ENCODE measurements around the gene SLC27A3.

SLC27A3 gene

DNA sequence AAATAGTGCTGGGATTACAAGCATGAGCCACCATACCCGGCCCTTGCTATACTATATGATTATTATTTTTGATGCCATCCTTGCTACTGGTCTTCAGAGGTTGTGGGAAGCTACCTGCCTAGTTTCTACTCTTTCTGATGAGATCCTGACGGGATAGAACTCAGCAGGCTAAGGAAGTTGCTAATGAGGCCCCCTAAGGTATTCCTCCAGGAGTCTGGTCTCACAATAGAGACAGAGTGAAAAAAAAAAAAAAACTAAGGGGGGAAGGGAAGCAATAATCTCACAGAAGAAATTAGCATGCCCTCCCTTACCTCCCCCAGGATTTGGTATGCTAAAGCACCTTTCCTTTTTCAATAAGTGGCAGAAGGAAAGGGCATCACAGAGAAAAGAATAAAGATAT is 29.8 kb upstream of the SLC27A3 start:
- peaks cover 85% of the 10 kb centered on the region for H3K36me3 ChIP-seq (ENCODE audit: control insufficient read depth, insufficient read depth, low read length)
- no CpG with 5 or more reads among the region's 2 CpGs for WGBS, 2 experiments (ENCODE audit: insufficient coverage in 2 of 2)

DNA sequence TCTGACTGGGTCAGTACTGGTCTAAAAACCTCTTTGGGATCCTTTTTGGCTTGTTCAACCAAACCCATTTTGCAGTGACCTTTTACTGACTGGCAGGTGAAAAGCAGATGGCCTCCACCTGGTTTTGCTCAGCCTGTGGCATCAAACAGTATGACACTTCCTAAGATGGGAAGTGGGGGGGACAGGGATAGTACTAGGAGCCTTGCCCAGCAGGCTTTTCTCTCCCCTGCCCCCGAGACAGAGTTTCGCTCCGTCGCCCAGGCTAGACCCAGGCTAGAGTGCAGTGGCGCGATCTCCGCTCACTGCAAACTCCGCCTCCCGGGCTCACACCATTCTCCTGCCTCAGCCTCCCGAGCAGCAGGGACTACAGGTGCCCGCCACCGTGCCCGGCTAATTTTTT is 29.0 kb upstream of the SLC27A3 start:
- peaks cover 85% of the 10 kb centered on the region for H3K36me3 ChIP-seq (ENCODE audit: control insufficient read depth, insufficient read depth, low read length)
- H3K4me1 ChIP-seq (ENCODE audit: control insufficient read depth, insufficient read depth, low read length, poor library complexity, severe bottlenecking), result peaks cover 10% of the 10 kb centered on the region
- H3K9me3 ChIP-seq (ENCODE audit: control insufficient read depth, low read length), result no peaks in the 10 kb centered on the region
- no peak overlapping the region for H3K4me3 ChIP-seq (ENCODE audit: extremely low read depth, insufficient read depth, low read length, poor library complexity, severe bottlenecking)
- WGBS, 2 experiments (ENCODE audit: insufficient coverage in 2 of 2), result 86 to 89% methylated on average over 5 to 10 of the region's 13 CpGs
- no peak overlapping the region for H3K27ac ChIP-seq (ENCODE audit: low read depth, low read length, severe bottlenecking)

More for the DNA sequence above, 29.8 kb upstream of the SLC27A3 start:
- H3K27ac ChIP-seq (ENCODE audit: low read depth, low read length, severe bottlenecking), result no peak overlapping the region
- no peak overlapping the region for H3K4me3 ChIP-seq (ENCODE audit: extremely low read depth, insufficient read depth, low read length, poor library complexity, severe bottlenecking)
- peaks cover 9% of the 10 kb centered on the region for H3K4me1 ChIP-seq (ENCODE audit: control insufficient read depth, insufficient read depth, low read length, poor library complexity, severe bottlenecking)
- no peaks in the 10 kb centered on the region for H3K9me3 ChIP-seq (ENCODE audit: control insufficient read depth, low read length)

DNA sequence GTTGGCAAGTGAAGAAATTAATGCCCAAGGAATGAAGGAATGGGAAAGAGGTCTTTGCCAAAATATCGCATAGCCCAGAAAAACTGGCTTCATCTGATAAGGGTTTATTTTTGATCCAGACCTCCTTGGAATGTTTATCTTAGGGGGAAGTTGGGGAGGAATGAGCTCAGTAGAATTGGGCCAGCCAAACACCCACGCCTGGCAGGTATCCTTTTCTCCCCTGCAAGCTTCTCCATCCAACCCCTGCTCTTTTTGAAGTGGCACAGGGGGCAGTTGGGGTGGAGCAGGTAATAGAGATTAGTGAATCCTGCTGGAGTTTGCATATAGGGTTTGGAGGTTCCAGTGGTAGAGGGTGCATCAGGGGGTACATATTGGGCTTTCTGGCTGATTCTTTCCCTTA is 26.3 kb upstream of the SLC27A3 start:
- H3K4me3 ChIP-seq (ENCODE audit: extremely low read depth, insufficient read depth, low read length, poor library complexity, severe bottlenecking), result no peak overlapping the region
- H3K9me3 ChIP-seq (ENCODE audit: control insufficient read depth, low read length), result no peaks in the 10 kb centered on the region
- H3K27ac ChIP-seq (ENCODE audit: low read depth, low read length, severe bottlenecking), result no peak overlapping the region
- WGBS, 2 experiments (ENCODE audit: insufficient coverage in 2 of 2), result 100% methylated on average over 1 of the region's 2 CpGs
- peaks cover 13% of the 10 kb centered on the region for H3K4me1 ChIP-seq (ENCODE audit: control insufficient read depth, insufficient read depth, low read length, poor library complexity, severe bottlenecking)
- peaks cover 88% of the 10 kb centered on the region for H3K36me3 ChIP-seq (ENCODE audit: control insufficient read depth, insufficient read depth, low read length)

DNA sequence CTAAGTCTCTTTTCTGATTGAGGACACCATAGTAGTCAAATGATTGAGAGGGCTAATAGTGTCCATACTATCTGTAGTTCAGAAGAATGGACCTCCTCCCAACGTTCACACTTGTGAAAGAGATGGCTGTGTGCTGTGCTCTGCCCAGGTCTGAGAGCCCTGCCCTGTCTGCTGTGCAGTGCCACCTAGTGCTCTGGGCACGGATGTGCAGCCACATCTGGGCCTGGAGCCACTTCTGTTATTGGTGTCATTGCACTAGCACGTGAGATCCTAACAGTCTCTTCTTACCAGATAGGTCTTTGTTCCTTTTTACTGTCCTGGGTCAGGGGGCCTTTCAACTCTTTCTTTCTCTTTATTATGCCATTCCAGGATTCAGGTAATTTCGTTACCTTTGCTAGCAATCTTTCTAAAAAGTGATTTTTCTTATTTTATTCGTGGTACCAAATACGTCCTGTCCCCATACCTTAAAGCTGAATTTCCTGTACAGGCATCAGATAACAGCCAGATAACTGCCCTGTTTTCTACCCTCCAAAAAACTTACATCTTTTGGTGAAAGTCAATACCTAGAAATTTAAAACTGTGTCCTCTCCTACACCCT is 25.7 kb upstream of the SLC27A3 start:
- peak overlapping the region; percentile 23 for H3K27ac ChIP-seq (ENCODE audit: low read depth, low read length, severe bottlenecking)
- peaks cover 13% of the 10 kb centered on the region for H3K4me1 ChIP-seq (ENCODE audit: control insufficient read depth, insufficient read depth, low read length, poor library complexity, severe bottlenecking)
- no peak overlapping the region for H3K4me3 ChIP-seq (ENCODE audit: extremely low read depth, insufficient read depth, low read length, poor library complexity, severe bottlenecking)
- 48 to 61% methylated on average over 4 to 6 of the region's 6 CpGs for WGBS, 2 experiments (ENCODE audit: insufficient coverage in 2 of 2)
- no peaks in the 10 kb centered on the region for H3K9me3 ChIP-seq (ENCODE audit: control insufficient read depth, low read length)
- peaks cover 88% of the 10 kb centered on the region for H3K36me3 ChIP-seq (ENCODE audit: control insufficient read depth, insufficient read depth, low read length)

DNA sequence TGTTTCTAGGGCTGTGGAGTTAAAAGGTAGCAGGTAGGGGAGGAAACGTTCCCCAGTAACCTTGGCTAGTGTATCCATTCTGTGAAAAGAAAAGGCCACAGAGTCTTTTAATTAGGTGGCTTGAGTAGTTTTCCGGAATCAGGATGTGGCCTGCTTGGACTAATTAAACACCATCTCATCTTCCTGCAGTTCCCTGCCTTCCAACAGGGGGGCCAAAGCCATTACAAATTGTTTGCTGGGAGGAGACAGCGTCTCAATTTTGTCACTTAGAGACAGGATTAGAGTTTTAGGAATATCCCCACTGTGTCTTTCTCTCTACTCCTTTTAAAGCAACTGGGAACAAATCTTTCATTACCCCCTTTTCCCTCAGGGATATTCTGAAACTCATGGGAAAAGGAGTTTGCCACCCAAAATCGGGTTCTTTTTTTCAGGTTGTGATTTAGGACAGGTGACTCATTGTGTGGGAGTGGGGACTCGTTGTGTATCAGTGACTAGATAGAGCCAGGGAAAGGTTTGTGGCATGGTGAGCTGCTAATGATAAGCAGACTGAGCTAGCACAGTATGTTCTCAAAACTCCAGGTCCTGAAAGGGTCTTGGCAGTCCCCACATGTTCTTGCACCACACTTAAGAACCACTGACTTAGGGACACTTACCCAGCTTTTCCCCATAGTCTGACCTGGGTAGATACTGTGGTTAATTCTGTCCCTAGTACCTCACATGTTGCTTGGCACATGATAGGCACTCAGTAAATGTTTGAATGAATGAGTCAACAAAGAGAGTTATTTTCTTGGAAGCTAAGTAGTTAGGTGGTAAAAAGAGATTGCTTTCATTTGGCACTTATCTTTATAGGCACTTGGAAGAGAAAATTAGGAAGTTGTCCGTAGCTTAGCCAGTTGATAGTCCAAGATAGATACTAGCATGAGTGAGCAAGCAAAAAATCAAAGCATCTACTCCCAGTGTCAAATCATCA is 24.9 kb upstream of the SLC27A3 start:
- H3K9me3 ChIP-seq (ENCODE audit: control insufficient read depth, low read length), result no peaks in the 10 kb centered on the region
- H3K4me1 ChIP-seq (ENCODE audit: control insufficient read depth, insufficient read depth, low read length, poor library complexity, severe bottlenecking), result peaks cover 13% of the 10 kb centered on the region
- WGBS, 2 experiments (ENCODE audit: insufficient coverage in 2 of 2), result 81 to 87% methylated on average over 4 of the region's 6 CpGs
- H3K4me3 ChIP-seq (ENCODE audit: extremely low read depth, insufficient read depth, low read length, poor library complexity, severe bottlenecking), result no peak overlapping the region
- peaks cover 90% of the 10 kb centered on the region for H3K36me3 ChIP-seq (ENCODE audit: control insufficient read depth, insufficient read depth, low read length)
- peak overlapping the region; percentile 23 for H3K27ac ChIP-seq (ENCODE audit: low read depth, low read length, severe bottlenecking)

DNA sequence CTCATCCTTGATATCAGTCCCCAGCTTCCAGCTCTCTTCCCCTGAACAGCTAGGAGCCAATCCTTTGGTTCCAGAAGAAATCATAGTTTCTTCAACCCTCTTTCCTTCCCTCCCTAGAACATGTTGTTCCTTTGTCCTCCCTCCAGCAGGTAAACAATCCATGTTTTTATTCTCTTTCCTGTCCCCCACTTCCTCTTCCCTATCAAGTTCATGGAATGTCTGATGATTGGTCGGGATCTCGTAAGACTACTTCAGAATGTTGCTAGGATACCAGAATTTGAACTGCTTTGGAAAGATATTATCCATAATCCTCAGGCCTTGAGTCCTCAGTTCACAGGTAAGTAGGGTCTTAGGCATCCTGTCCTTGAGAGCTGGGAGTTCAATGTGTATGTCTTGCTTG is 23.1 kb upstream of the SLC27A3 start:
- whole genome bisulfite sequencing, 2 experiments (ENCODE audit: insufficient coverage in 2 of 2), result 100% methylated on average over 2 of the region's 2 CpGs; no CpG with 5 or more reads in 1 of the 2 experiments
- H3K27ac ChIP-seq (ENCODE audit: low read depth, low read length, severe bottlenecking), result peak overlapping the region; percentile 6
- peaks cover 87% of the 10 kb centered on the region for H3K36me3 ChIP-seq (ENCODE audit: control insufficient read depth, insufficient read depth, low read length)
- peaks cover 17% of the 10 kb centered on the region for H3K4me1 ChIP-seq (ENCODE audit: control insufficient read depth, insufficient read depth, low read length, poor library complexity, severe bottlenecking)
- H3K9me3 ChIP-seq (ENCODE audit: control insufficient read depth, low read length), result no peaks in the 10 kb centered on the region
- H3K4me3 ChIP-seq (ENCODE audit: extremely low read depth, insufficient read depth, low read length, poor library complexity, severe bottlenecking), result no peak overlapping the region

DNA sequence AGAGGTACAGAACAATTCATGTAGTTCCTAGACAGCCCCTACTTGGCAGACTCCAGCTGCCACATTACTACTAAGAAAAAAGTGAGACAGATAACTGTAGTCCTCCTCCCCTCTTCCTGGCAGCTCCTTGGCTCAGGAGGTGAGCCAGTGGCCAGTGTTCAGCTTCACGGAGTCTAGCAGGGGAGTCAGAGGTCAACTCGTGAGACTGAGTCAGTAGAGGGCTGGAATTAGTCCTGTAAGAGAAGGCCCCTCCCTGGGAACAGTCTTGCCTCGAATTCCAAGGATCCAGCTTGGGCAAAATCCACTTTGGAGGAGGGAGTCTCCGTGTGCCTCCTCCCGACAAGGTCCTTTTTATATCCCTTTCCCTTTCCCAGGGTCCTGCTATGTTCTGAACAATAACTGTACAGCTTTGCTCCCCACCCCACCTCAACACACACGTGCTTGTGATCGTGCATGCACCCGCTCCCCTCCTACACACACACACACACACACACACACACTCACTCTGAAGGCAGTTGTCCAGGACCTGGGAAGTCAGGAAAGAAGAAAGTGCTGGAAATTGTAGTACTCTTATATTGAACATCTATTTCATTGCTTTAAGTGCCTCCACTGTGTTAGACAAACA is 22.5 kb upstream of the SLC27A3 start:
- H3K36me3 ChIP-seq (ENCODE audit: control insufficient read depth, insufficient read depth, low read length), result peaks cover 87% of the 10 kb centered on the region
- H3K27ac ChIP-seq (ENCODE audit: low read depth, low read length, severe bottlenecking), result peak overlapping the region; percentile 6
- H3K9me3 ChIP-seq (ENCODE audit: control insufficient read depth, low read length), result no peaks in the 10 kb centered on the region
- peaks cover 22% of the 10 kb centered on the region for H3K4me1 ChIP-seq (ENCODE audit: control insufficient read depth, insufficient read depth, low read length, poor library complexity, severe bottlenecking)
- no peak overlapping the region for H3K4me3 ChIP-seq (ENCODE audit: extremely low read depth, insufficient read depth, low read length, poor library complexity, severe bottlenecking)
- 92 to 100% methylated on average over 4 to 5 of the region's 8 CpGs for WGBS, 2 experiments (ENCODE audit: insufficient coverage in 2 of 2)

DNA sequence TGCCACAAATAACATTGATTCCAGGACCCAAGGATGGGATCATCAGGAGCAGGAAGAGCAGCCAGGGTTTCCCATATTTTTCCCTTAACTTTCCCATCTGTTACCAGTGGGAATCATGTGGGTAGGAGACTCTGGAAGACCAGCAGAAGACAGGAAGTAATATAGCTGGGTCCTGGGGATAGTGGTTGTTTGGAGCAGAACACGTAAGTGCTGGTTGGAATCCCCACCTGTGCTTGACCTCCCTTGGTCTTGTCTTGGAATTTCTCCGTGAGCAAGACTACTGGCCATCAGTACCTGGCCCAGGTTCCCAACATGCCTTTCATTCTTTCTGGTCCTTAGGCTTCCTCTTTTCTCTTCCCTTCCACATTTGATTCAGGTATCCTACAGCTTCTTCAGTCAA is 20.9 kb upstream of the SLC27A3 start:
- peaks cover 92% of the 10 kb centered on the region for H3K36me3 ChIP-seq (ENCODE audit: control insufficient read depth, insufficient read depth, low read length)

DNA sequence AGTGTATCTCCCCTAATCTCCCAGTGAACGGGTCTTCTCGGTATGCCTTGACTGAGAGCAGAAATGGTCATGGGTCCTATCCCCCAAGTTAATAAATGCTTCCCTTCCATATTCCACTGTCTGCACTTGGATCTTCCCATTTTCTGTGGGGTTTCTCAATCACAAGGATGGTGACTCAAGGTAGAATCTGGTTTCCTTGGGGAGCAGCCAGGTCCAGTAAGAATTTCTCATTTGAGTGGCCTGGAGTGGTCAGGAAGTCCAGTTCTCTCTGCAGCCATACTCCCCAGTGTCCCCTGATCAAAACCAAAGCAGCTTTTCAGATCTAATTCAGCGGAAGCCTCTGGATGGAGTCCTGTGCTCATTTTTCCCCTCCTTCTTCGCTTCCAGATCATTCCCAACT is 14.8 kb upstream of the SLC27A3 start:
- no peak overlapping the region for H3K4me3 ChIP-seq (ENCODE audit: extremely low read depth, insufficient read depth, low read length, poor library complexity, severe bottlenecking)
- peaks cover 22% of the 10 kb centered on the region for H3K4me1 ChIP-seq (ENCODE audit: control insufficient read depth, insufficient read depth, low read length, poor library complexity, severe bottlenecking)
- 91 to 95% methylated on average over 3 of the region's 4 CpGs for WGBS, 2 experiments (ENCODE audit: insufficient coverage in 2 of 2)
- no peak overlapping the region for H3K27ac ChIP-seq (ENCODE audit: low read depth, low read length, severe bottlenecking)
- H3K36me3 ChIP-seq (ENCODE audit: control insufficient read depth, insufficient read depth, low read length), result peaks cover 94% of the 10 kb centered on the region
- H3K9me3 ChIP-seq (ENCODE audit: control insufficient read depth, low read length), result no peaks in the 10 kb centered on the region

More for the DNA sequence above, 20.9 kb upstream of the SLC27A3 start:
- WGBS, 2 experiments (ENCODE audit: insufficient coverage in 2 of 2), result 92 to 100% methylated on average over 2 of the region's 2 CpGs
- H3K9me3 ChIP-seq (ENCODE audit: control insufficient read depth, low read length), result no peaks in the 10 kb centered on the region
- H3K27ac ChIP-seq (ENCODE audit: low read depth, low read length, severe bottlenecking), result no peak overlapping the region
- H3K4me1 ChIP-seq (ENCODE audit: control insufficient read depth, insufficient read depth, low read length, poor library complexity, severe bottlenecking), result peaks cover 28% of the 10 kb centered on the region
- no peak overlapping the region for H3K4me3 ChIP-seq (ENCODE audit: extremely low read depth, insufficient read depth, low read length, poor library complexity, severe bottlenecking)

DNA sequence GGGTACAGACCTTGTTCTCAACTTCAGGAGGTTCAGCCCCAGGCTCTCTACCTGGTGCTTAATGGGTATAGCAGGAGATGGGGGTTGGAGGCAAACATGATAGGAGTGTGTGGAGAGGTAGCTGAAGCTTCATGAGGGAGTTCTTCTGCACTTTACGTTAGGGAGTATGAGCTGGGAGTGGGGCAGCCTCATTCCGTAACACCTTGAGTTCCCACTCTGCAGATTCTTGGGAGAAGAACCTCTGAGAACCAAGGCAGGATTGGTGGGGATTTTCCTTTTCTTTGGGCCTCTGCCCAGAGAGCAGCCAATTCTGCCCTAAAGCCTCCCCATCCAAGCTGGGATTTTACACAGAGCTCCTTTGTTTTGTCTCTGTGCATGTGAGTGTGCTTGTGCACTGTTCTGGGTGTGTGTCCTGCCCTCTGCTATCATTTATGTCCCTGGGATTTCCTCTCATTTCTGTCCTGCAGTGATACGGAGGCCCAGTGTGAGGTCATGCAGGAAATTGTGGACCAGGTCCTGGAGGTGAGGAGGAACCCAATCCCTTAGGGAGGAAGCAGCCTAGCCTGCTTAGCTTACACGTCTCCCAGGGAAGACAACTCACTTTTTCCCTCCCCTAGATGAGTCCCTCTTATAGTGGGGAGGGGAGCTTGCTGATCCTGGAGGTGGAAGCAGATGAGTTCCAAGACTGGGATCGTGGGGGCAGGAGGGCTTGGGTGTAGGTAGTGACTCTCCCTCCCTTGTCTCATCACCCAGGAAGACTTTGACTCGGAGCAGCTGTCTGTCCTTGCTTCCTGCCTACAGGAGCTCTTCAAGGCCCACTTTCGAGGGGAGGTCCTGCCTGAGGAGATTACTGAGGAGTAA is 11.6 kb upstream of the SLC27A3 start:
- Histone ChIP-seq H3K9me3 (ENCODE audit: control insufficient read depth, low read length) (no peaks in the 10 kb centered on the region), H3K4me1 (ENCODE audit: control insufficient read depth, insufficient read depth, low read length, poor library complexity, severe bottlenecking) (peaks cover 8% of the 10 kb centered on the region), H3K4me3 (ENCODE audit: extremely low read depth, insufficient read depth, low read length, poor library complexity, severe bottlenecking) (no peak overlapping the region), H3K36me3 (ENCODE audit: control insufficient read depth, insufficient read depth, low read length) (peaks cover 92% of the 10 kb centered on the region), H3K27ac (ENCODE audit: low read depth, low read length, severe bottlenecking) (peak overlapping the region; percentile 41)
- 84 to 86% methylated on average over 3 of the region's 7 CpGs for WGBS, 2 experiments (ENCODE audit: insufficient coverage in 2 of 2)

All from mesodermal cell (in vitro differentiated cells).